Chondrocyte (in vitro differentiated cells): Measurements from ENCODE around the gene NELL1. TPM values are rescaled to one million over a fixed set of nuclear protein-coding genes. Genes with fewer than 3 reads are reported as not detected.

Experiments
- DNase-seq: peaks from one replicate; pipeline ENCODE4 v3.0.0; 2021; ENCODE audit warnings: mixed read lengths, low spot score
- H3K27ac Mint-ChIP-seq: one replicate; pipeline ENCODE4 v1.8.0; 2021; ENCODE audit warnings: mild to moderate bottlenecking, moderate library complexity, mixed read lengths; ENCODE audit not compliant: unreplicated experiment
- H3K27me3 Mint-ChIP-seq: 2 replicates; pipeline ENCODE4 v1.8.0; 2021; ENCODE audit warnings: low read depth, mixed read lengths
- H3K36me3 Mint-ChIP-seq: 2 replicates; pipeline ENCODE4 v1.8.0; 2021; ENCODE audit warnings: low read depth, mixed read lengths
- H3K4me1 Mint-ChIP-seq: 2 replicates; pipeline ENCODE4 v1.8.0; 2021; ENCODE audit warnings: low read depth, mild to moderate bottlenecking, mixed read lengths
- H3K4me3 Mint-ChIP-seq: one replicate; pipeline ENCODE4 v1.8.0; 2021; ENCODE audit warnings: mild to moderate bottlenecking, moderate library complexity, mixed read lengths; ENCODE audit not compliant: unreplicated experiment
- H3K9me3 Mint-ChIP-seq: 2 replicates; pipeline ENCODE4 v1.8.0; 2021; ENCODE audit warnings: low read depth, mixed read lengths
- CTCF ChIP-seq: fragments of 200-600 bp; sonication (generic); IDR thresholded peaks from 2 replicates; pipeline ENCODE4 v1.5.0; 2021; ENCODE audit warnings: antibody characterized with exemption, mild to moderate bottlenecking, moderate library complexity
- total RNA-seq: library from RNA; stranded (reverse); gene quantifications from 3 replicates; pipeline ENCODE4 v1.2.1, GENCODE V29; 2021

The NELL1 gene
- total RNA-seq, 1 donor from 2014 or later, result not detected

GRCh38 chr11:20627026-20627425, 42.4 kb upstream of the NELL1 start:
- H3K27me3 Mint-ChIP-seq, result peaks cover 16% of the 10 kb centered on the region
- H3K4me1 Mint-ChIP-seq, result no peaks in the 10 kb centered on the region
- no peak overlapping the region for H3K4me3 Mint-ChIP-seq
- H3K9me3 Mint-ChIP-seq, result no peaks in the 10 kb centered on the region
- no peak for TF ChIP-seq CTCF
- H3K27ac Mint-ChIP-seq, result no peak overlapping the region
- no peaks in the 10 kb centered on the region for H3K36me3 Mint-ChIP-seq
- no peak for DNase-seq

GRCh38 chr11:20627701-20628100, 41.7 kb upstream of the NELL1 start:
- Mint-ChIP-seq H3K36me3 (no peaks in the 10 kb centered on the region), H3K27me3 (peaks cover 14% of the 10 kb centered on the region), H3K9me3 (no peaks in the 10 kb centered on the region), H3K27ac (no peak overlapping the region), H3K4me3 (no peak overlapping the region), H3K4me1 (no peaks in the 10 kb centered on the region)
- TF ChIP-seq CTCF, result no peak
- DNase-seq, result no peak

GRCh38 chr11:20631519-20632168, 37.7 kb upstream of the NELL1 start:
- no peak overlapping the region for H3K27ac Mint-ChIP-seq
- H3K36me3 Mint-ChIP-seq, result no peaks in the 10 kb centered on the region
- no peak overlapping the region for H3K4me3 Mint-ChIP-seq

GRCh38 chr11:20632169-20632532, 37.2 kb upstream of the NELL1 start:
- Mint-ChIP-seq H3K36me3 (no peaks in the 10 kb centered on the region), H3K9me3 (no peaks in the 10 kb centered on the region), H3K4me1 (no peaks in the 10 kb centered on the region)

More at GRCh38 chr11:20631519-20632168, 37.7 kb upstream of the NELL1 start:
- H3K4me1 Mint-ChIP-seq, result no peaks in the 10 kb centered on the region
- TF ChIP-seq CTCF, result no peak
- no peaks in the 10 kb centered on the region for H3K9me3 Mint-ChIP-seq
- H3K27me3 Mint-ChIP-seq, result peaks cover 5% of the 10 kb centered on the region
- DNase-seq, result no peak

GRCh38 chr11:20634044-20634443, 35.3 kb upstream of the NELL1 start:
- DNase-seq, result no peak
- peaks cover 6% of the 10 kb centered on the region for H3K27me3 Mint-ChIP-seq
- no peaks in the 10 kb centered on the region for H3K4me1 Mint-ChIP-seq
- no peak overlapping the region for H3K27ac Mint-ChIP-seq
- no peaks in the 10 kb centered on the region for H3K9me3 Mint-ChIP-seq
- no peak for TF ChIP-seq CTCF
- no peaks in the 10 kb centered on the region for H3K36me3 Mint-ChIP-seq
- H3K4me3 Mint-ChIP-seq, result no peak overlapping the region

More at GRCh38 chr11:20632169-20632532, 37.2 kb upstream of the NELL1 start:
- Mint-ChIP-seq H3K27ac (no peak overlapping the region), H3K27me3 (peaks cover 6% of the 10 kb centered on the region), H3K4me3 (no peak overlapping the region)
- TF ChIP-seq CTCF, result no peak
- DNase-seq, result no peak
